Upper lobe of left lung (tissue), 6 donors: ENCODE results near the gene HNRNPC. TPM values are rescaled to one million over a fixed set of nuclear protein-coding genes. Genes with fewer than 3 reads are reported as not detected.

Experiments used
- ATAC-seq, 2 donors: fragments of 200-7000 bp; cut with Tn5 transposase; one replicate each; pipeline ENCODE4 v1.9.1; 2022; ENCODE audit warnings: mild to moderate bottlenecking in 2 of 2, moderate library complexity in 2 of 2; ENCODE audit not compliant: low FRiP score in 2 of 2
- DNase-seq, 2 donors: peaks; one replicate each; pipeline ENCODE4 v3.0.0-alpha.2; 2019 to 2020
- H3K27ac ChIP-seq, 4 donors: fragments of 200-600 bp; sonication (generic); one replicate each; pipeline ENCODE4 v1.5.1; 2016 to 2019
- H3K27me3 ChIP-seq, 4 donors: fragments of 200-600 bp; sonication (generic); one replicate each; pipeline ENCODE4 v1.5.1; 2017 to 2019
- H3K36me3 ChIP-seq, 4 donors: fragments of 200-600 bp; sonication (generic); one replicate each; pipeline ENCODE4 v1.5.1; 2016 to 2019
- H3K4me1 ChIP-seq, 4 donors: fragments of 200-600 bp; sonication (generic); one replicate each; pipeline ENCODE4 v1.5.1; 2018 to 2019
- H3K4me3 ChIP-seq, 4 donors: fragments of 200-600 bp; sonication (generic); one replicate each; pipeline ENCODE4 v1.5.1; 2017 to 2019; ENCODE audit warnings: mild to moderate bottlenecking in 2 of 4, moderate library complexity in 1 of 4
- H3K9me3 ChIP-seq, 4 donors: fragments of 200-600 bp; sonication (generic); one replicate each; pipeline ENCODE4 v1.5.1; 2018 to 2019
- EP300 ChIP-seq, 4 donors: sonication (generic); formaldehyde crosslinking; IDR thresholded peaks; one replicate each; pipeline ENCODE4 v1.5.1; 2017; ENCODE audit warnings: antibody characterized with exemption in 4 of 4, control low read depth in 2 of 4
- POLR2A ChIP-seq, 4 donors: fragments of 450-650 bp; IDR thresholded peaks; one replicate each; pipeline ENCODE4 v1.5.1; 2016 to 2017; ENCODE audit warnings: antibody characterized with exemption in 4 of 4, mild to moderate bottlenecking in 2 of 4
- POLR2AphosphoS5 ChIP-seq, 2 donors: sonication (generic); formaldehyde crosslinking; IDR thresholded peaks; one replicate each; pipeline ENCODE4 v1.5.1; 2017; ENCODE audit warnings: antibody characterized with exemption in 2 of 2
- WGBS, 2 donors: methylation state at CpG; one replicate each; pipeline ENCODE4 v1.1.5; 2017 to 2018; 5-methylcytosine and 5-hydroxymethylcytosine counted together
- total RNA-seq, 6 donors: library from RNA; depleted of rRNA in 4 of 6; stranded (reverse); fragments of >200 nt in 4 of 6; gene quantifications; one replicate each; pipeline versions ENCODE4 v1.1.0 to v1.2.1, GENCODE V29; 2016 to 2021
- TF ChIP-seq, protein P1 (sequence below), 6 experiments: fragments of 450-650 bp in 4 of 6; fragments of 200-600 bp in 2 of 6; sonication (generic) in 2 of 6; IDR thresholded peaks; one replicate each; pipeline ENCODE4 v1.5.1; 2016 to 2019; ENCODE audit warnings: antibody characterized with exemption in 6 of 6
- donor health status: DM: no; HTN: no; CAD: no; lungs with moderate emphysema.
- donor health status: DM: no; HTN: yes; CAD: no; lungs with severe emphysema.

Gene HNRNPC
- total RNA-seq, 6 donors from 2014 or later = 119 to 390 (median 293) TPM

DNA sequence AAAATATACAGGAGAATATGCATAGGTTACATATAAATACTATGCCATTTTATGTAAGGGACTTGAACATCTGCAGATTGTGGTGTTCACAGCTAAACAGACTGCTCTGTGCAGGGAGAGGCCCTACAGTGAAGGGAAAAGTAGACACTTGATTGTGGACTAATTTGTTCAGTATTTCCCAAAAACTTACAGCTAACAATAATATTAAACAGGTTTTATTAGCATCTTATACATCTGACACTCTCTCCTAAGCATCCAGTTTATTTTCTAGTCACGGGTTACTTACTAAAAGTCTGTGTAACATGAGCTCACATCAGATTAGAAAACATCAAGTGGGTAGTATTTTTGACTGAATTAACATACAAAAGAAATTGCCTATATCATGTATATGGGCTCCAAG lies 60.1 kb downstream of the HNRNPC start:
- 90 to 96% methylated on average over 1 of the region's 1 CpG for WGBS, 2 donors
- H3K36me3 ChIP-seq = peaks cover 35 to 86% (median 51%) of the 10 kb centered on the region in 4 donors
- H3K4me3 ChIP-seq = no peak overlapping the region
- DNase-seq (no peak), ATAC-seq (no peak)
- TF ChIP-seq POLR2AphosphoS5 (IDR thresholded peaks at IDR 0.05) (no peak), EP300 (IDR thresholded peaks at IDR 0.05) (no peak), POLR2A (IDR thresholded peaks at IDR 0.05) (no peak)
- TF ChIP-seq, protein P1, sequence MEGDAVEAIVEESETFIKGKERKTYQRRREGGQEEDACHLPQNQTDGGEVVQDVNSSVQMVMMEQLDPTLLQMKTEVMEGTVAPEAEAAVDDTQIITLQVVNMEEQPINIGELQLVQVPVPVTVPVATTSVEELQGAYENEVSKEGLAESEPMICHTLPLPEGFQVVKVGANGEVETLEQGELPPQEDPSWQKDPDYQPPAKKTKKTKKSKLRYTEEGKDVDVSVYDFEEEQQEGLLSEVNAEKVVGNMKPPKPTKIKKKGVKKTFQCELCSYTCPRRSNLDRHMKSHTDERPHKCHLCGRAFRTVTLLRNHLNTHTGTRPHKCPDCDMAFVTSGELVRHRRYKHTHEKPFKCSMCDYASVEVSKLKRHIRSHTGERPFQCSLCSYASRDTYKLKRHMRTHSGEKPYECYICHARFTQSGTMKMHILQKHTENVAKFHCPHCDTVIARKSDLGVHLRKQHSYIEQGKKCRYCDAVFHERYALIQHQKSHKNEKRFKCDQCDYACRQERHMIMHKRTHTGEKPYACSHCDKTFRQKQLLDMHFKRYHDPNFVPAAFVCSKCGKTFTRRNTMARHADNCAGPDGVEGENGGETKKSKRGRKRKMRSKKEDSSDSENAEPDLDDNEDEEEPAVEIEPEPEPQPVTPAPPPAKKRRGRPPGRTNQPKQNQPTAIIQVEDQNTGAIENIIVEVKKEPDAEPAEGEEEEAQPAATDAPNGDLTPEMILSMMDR (IDR thresholded peaks at IDR 0.05) = no peak
- H3K4me1 ChIP-seq = peaks cover 0 to 33% (median 12%) of the 10 kb centered on the region in 4 donors
- no peaks in the 10 kb centered on the region for H3K27me3 ChIP-seq
- H3K27ac ChIP-seq = no peak overlapping the region
- no peaks in the 10 kb centered on the region for H3K9me3 ChIP-seq

DNA sequence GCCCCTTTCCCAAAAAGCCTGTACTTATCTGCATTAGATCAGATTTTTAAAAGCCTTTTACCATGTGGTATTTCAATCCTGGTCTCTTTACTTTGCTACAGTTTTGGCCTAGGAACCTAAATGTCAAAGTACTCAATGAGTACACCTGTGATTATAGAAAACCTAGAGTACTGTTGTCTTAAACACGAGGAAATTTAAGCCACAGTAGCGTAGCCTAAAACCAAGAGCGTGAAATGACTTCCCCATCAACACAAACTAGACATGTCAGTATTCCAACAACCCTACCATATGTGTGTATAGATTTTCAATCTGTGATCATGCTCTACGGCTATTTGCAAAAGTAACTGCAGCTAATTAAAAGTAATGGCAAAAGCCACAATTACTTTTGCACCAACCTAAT lies 60.7 kb downstream of the HNRNPC start:
- DNase-seq = no peak
- ATAC-seq = no peak
- no peaks in the 10 kb centered on the region for H3K27me3 ChIP-seq
- H3K27ac ChIP-seq = no peak overlapping the region
- 90 to 91% methylated on average over 4 of the region's 4 CpGs for WGBS, 2 donors
- no peak overlapping the region for H3K4me3 ChIP-seq
- H3K4me1 ChIP-seq = peaks cover 0 to 35% (median 9%) of the 10 kb centered on the region in 4 donors
- TF ChIP-seq EP300 (IDR thresholded peaks at IDR 0.05) (no peak), POLR2A (IDR thresholded peaks at IDR 0.05) (no peak), POLR2AphosphoS5 (IDR thresholded peaks at IDR 0.05) (no peak)
- TF ChIP-seq, protein P1 (IDR thresholded peaks at IDR 0.05) = no peak
- H3K36me3 ChIP-seq = peaks cover 35 to 79% (median 50%) of the 10 kb centered on the region in 4 donors
- no peaks in the 10 kb centered on the region for H3K9me3 ChIP-seq

DNA sequence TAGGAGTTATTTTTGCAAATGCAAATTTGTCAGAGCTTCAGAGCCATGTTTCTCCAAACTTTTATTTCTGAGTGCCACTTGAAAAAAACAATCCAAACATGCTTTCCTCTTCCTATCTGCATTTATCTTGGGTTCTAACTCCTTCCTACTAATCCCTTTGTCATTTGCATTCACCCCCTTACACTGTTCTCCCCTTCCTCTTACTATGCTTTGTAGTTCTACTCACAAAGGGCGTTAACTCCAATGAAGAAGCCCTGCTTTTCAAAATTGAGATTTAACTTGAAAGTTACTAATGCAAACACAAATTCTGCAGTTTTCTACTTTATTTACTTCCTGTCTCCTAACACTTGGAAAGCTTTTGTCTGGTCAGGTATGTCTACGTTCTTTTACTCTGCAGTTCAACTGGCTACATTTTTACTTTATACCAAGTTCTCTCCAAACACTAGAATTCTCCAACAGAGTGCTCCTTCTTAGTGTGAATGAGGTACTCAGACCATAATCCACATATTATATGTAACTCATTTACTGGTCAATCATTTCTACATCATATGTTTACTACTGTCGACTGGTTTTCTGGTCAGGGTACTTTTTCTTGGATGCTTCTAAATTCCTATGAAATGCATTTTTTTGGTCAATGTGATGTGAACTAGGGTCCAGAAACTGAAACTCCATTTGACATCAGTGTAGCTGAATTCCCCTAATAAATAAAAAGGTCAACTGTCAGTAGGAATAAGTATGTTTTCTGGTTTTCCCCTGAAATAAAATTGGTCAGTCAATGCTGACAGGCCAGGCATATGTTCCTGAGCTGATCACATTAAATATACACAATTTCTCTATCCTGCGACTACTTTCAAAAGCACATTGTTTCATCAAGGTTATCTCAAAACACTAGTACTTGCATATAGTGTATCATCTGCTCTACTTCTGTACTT lies 62.2 kb downstream of the HNRNPC start:
- Histone ChIP-seq H3K36me3 (peaks cover 24 to 64% (median 39%) of the 10 kb centered on the region in 4 donors), H3K9me3 (no peaks in the 10 kb centered on the region), H3K4me1 (peaks cover 0 to 30% (median 9%) of the 10 kb centered on the region in 4 donors), H3K4me3 (no peak overlapping the region), H3K27me3 (no peaks in the 10 kb centered on the region), H3K27ac (no peak overlapping the region)
- ATAC-seq = no peak
- no peak for DNase-seq
- no peak for TF ChIP-seq EP300 (IDR thresholded peaks at IDR 0.05)
- no peak for TF ChIP-seq POLR2A (IDR thresholded peaks at IDR 0.05)
- TF ChIP-seq, protein P1 (IDR thresholded peaks at IDR 0.05) = no peak
- no peak for TF ChIP-seq POLR2AphosphoS5 (IDR thresholded peaks at IDR 0.05)
- WGBS, 2 donors = 77 to 83% methylated on average over 4 of the region's 4 CpGs

DNA sequence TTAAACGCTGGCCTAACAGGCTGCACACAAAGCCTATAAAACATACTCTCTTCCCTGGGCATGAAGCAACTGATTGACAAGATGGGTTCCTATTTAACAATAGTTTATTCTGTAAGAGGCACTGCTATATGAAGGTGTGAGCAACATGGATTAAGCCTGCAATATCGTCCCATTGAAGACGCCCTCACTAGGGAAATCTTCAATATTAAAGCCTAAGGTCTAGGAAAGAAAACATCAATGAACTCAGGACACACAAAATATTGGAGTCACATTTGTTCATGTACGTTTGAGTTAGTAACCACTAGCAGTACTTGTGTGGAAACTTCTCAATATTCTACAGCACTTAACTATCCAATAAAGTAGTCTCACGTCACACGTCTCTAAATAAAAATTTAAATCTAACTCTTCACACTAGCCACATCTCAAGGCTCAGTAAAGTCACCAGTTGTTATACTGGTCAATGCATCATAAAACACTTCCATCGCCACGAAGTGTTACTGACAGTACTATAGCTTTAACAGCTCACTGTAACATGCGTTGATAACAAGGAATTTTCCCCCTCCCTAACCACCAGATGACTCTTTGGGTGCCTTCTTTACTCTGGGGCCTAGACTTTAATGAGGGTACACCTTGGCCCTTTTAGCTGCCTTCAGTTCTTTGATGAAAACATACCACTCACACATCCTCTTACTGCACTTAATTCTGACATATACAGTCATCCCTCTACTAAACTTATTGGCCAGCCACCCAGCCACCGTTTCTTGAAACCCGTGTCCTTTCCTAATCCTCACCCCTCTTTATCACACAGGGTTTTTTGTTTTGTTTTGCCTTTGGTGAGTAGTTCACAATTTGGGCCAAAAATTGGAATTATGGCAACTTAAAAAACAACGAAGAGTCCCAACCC lies 63.3 kb downstream of the HNRNPC start:
- H3K27ac ChIP-seq = no peak overlapping the region
- no peak overlapping the region for H3K4me3 ChIP-seq
- ATAC-seq = no peak
- peaks cover 0 to 30% (median 9%) of the 10 kb centered on the region in 4 donors for H3K4me1 ChIP-seq
- H3K36me3 ChIP-seq = peaks cover 16 to 53% (median 30%) of the 10 kb centered on the region in 4 donors
- 83% methylated on average over 12 of the region's 12 CpGs for WGBS, 2 donors
- TF ChIP-seq POLR2AphosphoS5 (IDR thresholded peaks at IDR 0.05) = peak in 1 of 2 donors; percentile 43
- TF ChIP-seq, protein P1 (IDR thresholded peaks at IDR 0.05) = no peak
- DNase-seq = no peak
- no peaks in the 10 kb centered on the region for H3K9me3 ChIP-seq
- H3K27me3 ChIP-seq = no peaks in the 10 kb centered on the region
